Upper lobe of left lung (tissue), 4 donors: ENCODE results near the gene RASGRF1.

ENCODE experiments used
- CTCF ChIP-seq, 6 experiments: fragments of 450-650 bp in 4 of 6; fragments of 200-600 bp in 2 of 6; sonication (generic) in 2 of 6; IDR thresholded peaks; one replicate each; pipeline ENCODE4 v1.5.1; 2016 to 2019; ENCODE audit warnings: antibody characterized with exemption in 6 of 6
- POLR2A ChIP-seq, 4 donors: fragments of 450-650 bp; IDR thresholded peaks; one replicate each; pipeline ENCODE4 v1.5.1; 2016 to 2017; ENCODE audit warnings: antibody characterized with exemption in 4 of 4, mild to moderate bottlenecking in 2 of 4

GRCh38 chr15:78923480-78924360 lies 166.9 kb downstream of the RASGRF1 start:
- no peak for TF ChIP-seq POLR2A (IDR thresholded peaks at IDR 0.05)
- no peak for TF ChIP-seq CTCF (IDR thresholded peaks at IDR 0.05)
